ENCODE measurements around the gene CRB1.

The CRB1 gene

GRCh38 chr1:197268012-197268411, at the start of gene CRB1:
CRB1 (plus strand) TSS chr1:197268252; CDS start chr1:197268413, 161 bp downstream.
- no peak for DNase-seq (ENCODE audit: low read depth, low spot score)

- no peak for DNase-seq (ENCODE audit: low read depth, low spot score)
Measured at GRCh38 chr1:197218857-197219256, 49.2 kb upstream of the CRB1 start.

- no peak for DNase-seq (ENCODE audit: low read depth, low spot score)
Measured at GRCh38 chr1:197222025-197222685, 45.9 kb upstream of the CRB1 start.

DNA sequence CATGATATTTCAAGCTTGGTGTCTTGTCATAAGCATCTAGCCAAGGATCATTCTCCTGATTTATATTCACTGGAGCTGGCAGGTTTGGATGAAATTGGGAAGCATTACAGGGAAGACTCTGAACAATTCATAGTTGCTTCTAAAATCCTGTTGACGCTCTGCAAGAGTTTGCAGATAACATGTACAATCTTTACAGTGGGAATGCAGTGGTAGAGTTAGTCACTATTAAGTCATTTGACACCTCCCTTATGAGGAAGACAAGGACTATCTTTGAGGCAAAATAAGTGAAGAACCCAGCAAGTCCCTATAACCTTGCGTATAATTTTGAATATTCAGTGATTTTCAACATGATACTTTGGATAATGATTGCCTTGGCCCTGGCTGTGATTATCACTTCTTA, 45.3 kb upstream of the CRB1 start:
- DNase-seq (ENCODE audit: low read depth, low spot score) = no peak

DNA sequence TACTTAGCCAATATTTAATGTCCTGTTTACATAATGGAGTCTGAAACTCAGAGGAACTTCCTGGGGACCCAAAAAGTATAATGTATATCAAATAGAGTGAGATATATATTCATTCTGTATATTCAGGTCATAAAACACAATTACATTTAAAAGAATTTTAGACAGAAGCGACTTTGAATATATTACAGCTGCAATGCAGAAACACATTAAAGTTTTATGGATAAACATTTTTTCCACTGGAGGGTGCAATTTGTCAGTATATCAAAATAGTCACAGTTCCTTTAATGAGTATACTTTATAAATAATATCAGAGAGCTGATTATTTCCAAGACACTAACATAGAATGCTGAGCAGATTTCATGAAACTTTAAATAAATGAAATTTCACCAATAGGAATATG, 43.9 kb upstream of the CRB1 start:
- no peak for DNase-seq (ENCODE audit: low read depth, low spot score)

DNA sequence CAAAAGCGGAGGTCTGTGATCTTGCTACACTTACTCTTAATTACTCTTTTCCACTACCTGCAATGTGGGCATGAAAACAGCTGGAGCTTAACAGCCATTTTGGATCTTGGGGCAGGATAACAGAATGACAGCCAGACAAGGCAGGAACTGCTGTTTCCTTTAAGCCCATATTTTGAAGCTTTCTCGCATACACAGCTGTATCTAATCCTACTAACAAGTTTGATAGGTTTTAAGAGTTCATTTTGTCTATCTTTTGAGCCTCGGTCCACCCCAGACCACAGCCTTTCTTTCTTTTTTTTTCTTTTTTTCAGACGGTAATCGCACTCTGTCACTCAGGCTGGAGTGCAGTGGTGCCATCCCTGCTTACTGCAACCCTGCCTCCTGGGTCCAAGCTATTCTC, 42.4 kb upstream of the CRB1 start:
- no peak for DNase-seq (ENCODE audit: low read depth, low spot score)

GRCh38 chr1:197234581-197234980, 33.5 kb upstream of the CRB1 start:
- no peak for DNase-seq (ENCODE audit: low read depth, low spot score)

DNA sequence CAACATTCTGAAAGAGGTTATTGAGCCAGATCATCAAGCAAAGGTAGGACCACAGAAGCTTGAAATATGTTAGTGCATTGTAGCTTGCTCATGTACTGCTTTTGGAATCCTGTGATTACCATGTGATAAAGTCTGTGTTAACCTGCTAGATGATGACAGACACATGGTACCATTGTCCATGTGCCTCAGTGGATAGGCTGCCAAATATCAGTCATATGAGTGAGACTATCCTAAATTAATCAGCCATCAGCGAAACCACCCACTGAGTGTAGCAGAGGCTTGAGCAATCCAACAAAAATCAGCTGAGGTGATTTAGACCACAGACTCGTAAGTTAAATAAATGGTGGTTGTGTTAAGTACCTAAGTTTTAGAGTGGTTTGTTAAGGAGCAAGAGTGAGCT, 32.7 kb upstream of the CRB1 start:
- DNase-seq (ENCODE audit: low read depth, low spot score) = no peak

GRCh38 chr1:197247465-197247864, 20.6 kb upstream of the CRB1 start:
- DNase-seq (ENCODE audit: low read depth, low spot score) = no peak

- DNase-seq (ENCODE audit: low read depth, low spot score) = no peak
Measured at GRCh38 chr1:197249324-197249723, 18.7 kb upstream of the CRB1 start.

GRCh38 chr1:197250616-197251015, 17.4 kb upstream of the CRB1 start:
- no peak for DNase-seq (ENCODE audit: low read depth, low spot score)

- no peak for DNase-seq (ENCODE audit: low read depth, low spot score)
Measured at GRCh38 chr1:197252973-197253372, 15.1 kb upstream of the CRB1 start.

DNA sequence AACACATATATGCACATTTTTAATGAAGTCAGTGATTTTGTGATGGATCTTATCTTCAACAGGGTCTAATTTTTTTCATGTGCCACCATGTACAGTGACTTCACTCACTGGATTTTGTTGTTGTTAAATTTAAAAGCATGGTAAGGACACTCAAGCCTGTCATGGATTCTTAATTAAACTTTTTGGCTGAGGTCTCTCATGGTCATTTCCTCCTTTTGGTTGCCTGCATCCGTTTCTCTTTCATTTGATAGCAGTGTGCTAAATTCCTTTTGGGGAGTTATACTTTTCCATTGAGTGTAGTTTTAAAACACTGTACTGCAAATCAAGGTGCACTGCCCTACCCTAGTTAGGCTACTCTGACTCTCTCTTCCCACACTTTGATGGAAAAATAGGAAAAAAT, 13.2 kb upstream of the CRB1 start:
- DNase-seq (ENCODE audit: low read depth, low spot score) = no peak

- DNase-seq (ENCODE audit: low read depth, low spot score) = no peak
Measured at GRCh38 chr1:197264936-197265567, 3.0 kb upstream of the CRB1 start.

- no peak for DNase-seq (ENCODE audit: low read depth, low spot score)
Measured at GRCh38 chr1:197269053-197269452, 1.0 kb downstream of the CRB1 start.

GRCh38 chr1:197272791-197273190, 4.7 kb downstream of the CRB1 start:
- no peak for DNase-seq (ENCODE audit: low read depth, low spot score)

- DNase-seq (ENCODE audit: low read depth, low spot score) = no peak
Measured at GRCh38 chr1:197277166-197277565, 9.1 kb downstream of the CRB1 start.

- no peak for DNase-seq (ENCODE audit: low read depth, low spot score)
Measured at GRCh38 chr1:197284325-197284724, 16.3 kb downstream of the CRB1 start.

DNA sequence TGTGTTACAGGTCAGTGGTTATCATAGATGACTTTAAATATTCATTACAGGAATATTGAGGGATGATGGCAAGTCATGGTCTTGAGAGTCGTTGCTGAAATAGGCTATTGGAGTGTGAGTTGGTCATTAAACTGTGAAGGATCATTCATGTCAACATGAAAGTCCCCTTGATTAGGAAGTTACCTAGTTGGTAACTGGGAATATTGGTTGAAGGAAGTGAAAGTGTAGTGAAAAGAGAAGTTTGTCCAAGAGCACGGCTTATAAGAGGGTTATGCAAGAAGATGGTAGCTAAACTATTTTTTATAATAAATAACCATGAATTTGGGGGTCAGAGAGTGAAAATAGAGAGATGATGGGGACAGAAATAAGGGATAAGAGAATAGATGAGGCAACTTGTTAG, 16.9 kb downstream of the CRB1 start:
- DNase-seq (ENCODE audit: low read depth, low spot score) = no peak

GRCh38 chr1:197285526-197286205, 17.6 kb downstream of the CRB1 start:
- DNase-seq (ENCODE audit: low read depth, low spot score) = no peak

GRCh38 chr1:197286634-197287033, 18.6 kb downstream of the CRB1 start:
- no peak for DNase-seq (ENCODE audit: low read depth, low spot score)

GRCh38 chr1:197287863-197288262, 19.8 kb downstream of the CRB1 start:
- no peak for DNase-seq (ENCODE audit: low read depth, low spot score)

GRCh38 chr1:197302775-197303174, 34.7 kb downstream of the CRB1 start:
- no peak for DNase-seq (ENCODE audit: low read depth, low spot score)

All from smooth muscle cell of the brain vasculature (primary cell).